GM04504 (cell line): ENCODE measurements around the gene LRFN2.

ENCODE experiments used
- DNase-seq: peaks from one replicate; pipeline ENCODE4 v3.0.0-alpha.2; 2012; ENCODE audit warnings: low read depth

The LRFN2 gene

GRCh38 chr6:40543776-40544175, 43.4 kb downstream of the LRFN2 start:
- no peak for DNase-seq

GRCh38 chr6:40543146-40543545, 44.0 kb downstream of the LRFN2 start:
- DNase-seq, result no peak

GRCh38 chr6:40542175-40542764, 44.9 kb downstream of the LRFN2 start:
- no peak for DNase-seq

- no peak for DNase-seq
Measured at GRCh38 chr6:40541556-40542174, 45.5 kb downstream of the LRFN2 start.

GRCh38 chr6:40540790-40541189, 46.4 kb downstream of the LRFN2 start:
- no peak for DNase-seq

- DNase-seq, result no peak
Measured at GRCh38 chr6:40539853-40540252, 47.3 kb downstream of the LRFN2 start.

- DNase-seq, result no peak
Measured at GRCh38 chr6:40538556-40538955, 48.6 kb downstream of the LRFN2 start.

- no peak for DNase-seq
Measured at GRCh38 chr6:40537446-40537845, 49.7 kb downstream of the LRFN2 start.

- DNase-seq, result no peak
Measured at GRCh38 chr6:40536442-40536841, 50.7 kb downstream of the LRFN2 start.

GRCh38 chr6:40535819-40536380, 51.3 kb downstream of the LRFN2 start:
- DNase-seq, result no peak

- no peak for DNase-seq
Measured at GRCh38 chr6:40535110-40535818, 51.9 kb downstream of the LRFN2 start.

GRCh38 chr6:40532349-40533000, 54.7 kb downstream of the LRFN2 start:
- no peak for DNase-seq

GRCh38 chr6:40529919-40530318, 57.2 kb downstream of the LRFN2 start:
- DNase-seq, result no peak

GRCh38 chr6:40529040-40529439, 58.1 kb downstream of the LRFN2 start:
- DNase-seq, result no peak

GRCh38 chr6:40528051-40528450, 59.1 kb downstream of the LRFN2 start:
- no peak for DNase-seq

GRCh38 chr6:40526036-40526435, 61.1 kb downstream of the LRFN2 start:
- no peak for DNase-seq

GRCh38 chr6:40524797-40525585, 62.2 kb downstream of the LRFN2 start:
- no peak for DNase-seq

- no peak for DNase-seq
Measured at GRCh38 chr6:40523505-40524172, 63.5 kb downstream of the LRFN2 start.

GRCh38 chr6:40521496-40521895, 65.7 kb downstream of the LRFN2 start:
- DNase-seq, result no peak

GRCh38 chr6:40520678-40521077, 66.5 kb downstream of the LRFN2 start:
- no peak for DNase-seq

GRCh38 chr6:40520084-40520483, 67.1 kb downstream of the LRFN2 start:
- no peak for DNase-seq
